ENCODE data around the gene KLHL20.
"Not testable (repeated sequence)": the region's sequence is repeated elsewhere in the genome, so short reads cannot be mapped to it uniquely, and the experiment has no call there.

Gene KLHL20

GRCh38 chr1:173714759-173715537, at the start of gene KLHL20:
Gene KLHL20 (plus strand): TSS chr1:173714981. CDS start chr1:173716044, 1,063 bp downstream.
- peak within 1 kb of the TSS; percentile 68 to 95 (median 91) for H3K27ac ChIP-seq
- peak within 1 kb of the TSS; percentile 63 to 96 (median 86) for H3K4me3 ChIP-seq

GRCh38 chr1:173666646-173667045, 48.1 kb upstream of the KLHL20 start:
- Histone ChIP-seq H3K27ac (no peak overlapping the region), H3K4me3 (no peak overlapping the region)

GRCh38 chr1:173669491-173669941, 45.3 kb upstream of the KLHL20 start, which contains the start of gene ANKRD45:
Gene ANKRD45 (minus strand): TSS chr1:173669851. CDS start chr1:173659418, 10,433 bp downstream.
- peak within 1 kb of the TSS in 5 of 7 experiments; percentile 11 to 45 (median 14) for H3K4me3 ChIP-seq
- H3K27ac ChIP-seq: no peak within 1 kb of the TSS

GRCh38 chr1:173674496-173674895, 40.3 kb upstream of the KLHL20 start:
- not testable (repeated sequence) for H3K4me3 ChIP-seq, H3K27ac ChIP-seq

- H3K27ac ChIP-seq, H3K4me3 ChIP-seq: not testable (repeated sequence)
Observed at GRCh38 chr1:173680152-173680551, 34.6 kb upstream of the KLHL20 start.

GRCh38 chr1:173682184-173682583, 32.6 kb upstream of the KLHL20 start:
- H3K4me3 ChIP-seq: no peak overlapping the region
- no peak overlapping the region for H3K27ac ChIP-seq

GRCh38 chr1:173683838-173684237, 30.9 kb upstream of the KLHL20 start:
- H3K4me3 ChIP-seq: not testable (repeated sequence)

GRCh38 chr1:173685121-173685520, 29.7 kb upstream of the KLHL20 start:
- not testable (repeated sequence) for H3K4me3 ChIP-seq, H3K27ac ChIP-seq

More at GRCh38 chr1:173683838-173684237, 30.9 kb upstream of the KLHL20 start:
- H3K27ac ChIP-seq: not testable (repeated sequence)

- Histone ChIP-seq H3K4me3 (no peak overlapping the region), H3K27ac (no peak overlapping the region)
Observed at GRCh38 chr1:173688300-173688699, 26.5 kb upstream of the KLHL20 start.

- H3K27ac ChIP-seq: no peak overlapping the region
- no peak overlapping the region for H3K4me3 ChIP-seq
Observed at GRCh38 chr1:173693238-173693637, 21.5 kb upstream of the KLHL20 start.

GRCh38 chr1:173701299-173701698, 13.5 kb upstream of the KLHL20 start:
- H3K4me3 ChIP-seq, H3K27ac ChIP-seq: not testable (repeated sequence)

- no peak overlapping the region for H3K27ac ChIP-seq
Observed at GRCh38 chr1:173702736-173703135, 12.0 kb upstream of the KLHL20 start.

GRCh38 chr1:173705117-173705516, 9.7 kb upstream of the KLHL20 start:
- no peak overlapping the region for H3K27ac ChIP-seq
- no peak overlapping the region for H3K4me3 ChIP-seq

More at GRCh38 chr1:173702736-173703135, 12.0 kb upstream of the KLHL20 start:
- H3K4me3 ChIP-seq: no peak overlapping the region

- H3K27ac ChIP-seq: no peak overlapping the region
- no peak overlapping the region for H3K4me3 ChIP-seq
Observed at GRCh38 chr1:173708787-173709186, 6.0 kb upstream of the KLHL20 start.

GRCh38 chr1:173714441-173714758, 381 bp upstream of the KLHL20 start:
- Histone ChIP-seq H3K27ac (peak overlapping the region in 19 of 21 experiments; percentile 65 to 95 (median 91)), H3K4me3 (peak overlapping the region; percentile 63 to 96 (median 86))

GRCh38 chr1:173715538-173715844, 710 bp downstream of the KLHL20 start:
- Histone ChIP-seq H3K27ac (peak overlapping the region in 20 of 21 experiments; percentile 82 to 95 (median 91)), H3K4me3 (peak overlapping the region; percentile 63 to 96 (median 86))

- no peak overlapping the region for H3K4me3 ChIP-seq
- no peak overlapping the region for H3K27ac ChIP-seq
Observed at GRCh38 chr1:173717238-173717637, 2.5 kb downstream of the KLHL20 start.

GRCh38 chr1:173731331-173731730, 16.6 kb downstream of the KLHL20 start:
- H3K27ac ChIP-seq: not testable (repeated sequence)

GRCh38 chr1:173733912-173734311, 19.1 kb downstream of the KLHL20 start:
- H3K27ac ChIP-seq: no peak overlapping the region
- no peak overlapping the region for H3K4me3 ChIP-seq

More at GRCh38 chr1:173731331-173731730, 16.6 kb downstream of the KLHL20 start:
- H3K4me3 ChIP-seq: not testable (repeated sequence)

GRCh38 chr1:173736104-173736503, 21.3 kb downstream of the KLHL20 start:
- H3K27ac ChIP-seq, H3K4me3 ChIP-seq: not testable (repeated sequence)

GRCh38 chr1:173742203-173742886, 27.6 kb downstream of the KLHL20 start:
- Histone ChIP-seq H3K27ac (no peak overlapping the region), H3K4me3 (no peak overlapping the region)
